Globus pallidus (tissue), 1 donor: ENCODE results near the gene KDM2A.

Experiments
- DNase-seq: peaks from one replicate; pipeline ENCODE4 v3.0.0-alpha.2; 2015; ENCODE audit warnings: low spot score

The KDM2A gene

GRCh38 chr11:67285541-67286498 lies 166.8 kb downstream of the KDM2A start:
- no peak for DNase-seq

- peak; percentile 48 for DNase-seq
Observed at GRCh38 chr11:67286621-67287333, 167.7 kb downstream of the KDM2A start.

GRCh38 chr11:67287355-67288197 lies 168.5 kb downstream of the KDM2A start:
- no peak for DNase-seq

- no peak for DNase-seq
Observed at GRCh38 chr11:67288198-67288451, 169.1 kb downstream of the KDM2A start.

- DNase-seq = peak; percentile 78
Observed at GRCh38 chr11:67288452-67289225, 169.6 kb downstream of the KDM2A start.

GRCh38 chr11:67289226-67289650 lies 170.2 kb downstream of the KDM2A start, which contains the start of gene ANKRD13D:
TSS of gene ANKRD13D (plus strand) at chr11:67289303. CDS start at chr11:67289461, 158 bp downstream.
- no peak for DNase-seq

- DNase-seq = no peak
Observed at GRCh38 chr11:67289651-67290479, 170.8 kb downstream of the KDM2A start.

GRCh38 chr11:67290801-67291200 lies 171.7 kb downstream of the KDM2A start:
- DNase-seq = no peak

GRCh38 chr11:67291481-67292381 lies 172.7 kb downstream of the KDM2A start:
- no peak for DNase-seq

- no peak for DNase-seq
Observed at GRCh38 chr11:67292671-67293070, 173.6 kb downstream of the KDM2A start.

GRCh38 chr11:67293090-67293489 lies 174.0 kb downstream of the KDM2A start:
- DNase-seq = no peak

GRCh38 chr11:67295846-67296245 lies 176.8 kb downstream of the KDM2A start:
- no peak for DNase-seq

GRCh38 chr11:67298786-67299185 lies 179.7 kb downstream of the KDM2A start:
- no peak for DNase-seq

- DNase-seq = no peak
Observed at GRCh38 chr11:67299471-67300191, 180.6 kb downstream of the KDM2A start.

GRCh38 chr11:67300256-67300755 lies 181.2 kb downstream of the KDM2A start:
- no peak for DNase-seq

GRCh38 chr11:67300756-67301312 lies 181.8 kb downstream of the KDM2A start:
- DNase-seq = no peak

GRCh38 chr11:67301313-67301921 lies 182.4 kb downstream of the KDM2A start:
- no peak for DNase-seq
